Gastroesophageal sphincter (tissue), 4 donors: ENCODE measurements around the gene VWC2L. TPM values are rescaled to one million over a fixed set of nuclear protein-coding genes. Genes with fewer than 3 reads are reported as not detected.

Source experiments
- ATAC-seq: fragments of 150-250 bp; one replicate; pipeline ENCODE4 v1.9.1; 2016; ENCODE audit warnings: mild to moderate bottlenecking, moderate library complexity
- H3K27ac ChIP-seq, 4 donors: fragments of 200-600 bp; sonication (generic) in 3 of 4; 1 replicate in 3 of 4; 2 replicates in 1 of 4; pipeline ENCODE4 v1.5.1; 2016 to 2019
- H3K27me3 ChIP-seq: fragments of 200-600 bp; sonication (generic); one replicate; pipeline ENCODE4 v1.5.1; 2019
- H3K36me3 ChIP-seq, 2 donors: fragments of 200-600 bp; sonication (generic); one replicate each; pipeline ENCODE4 v1.5.1; 2019; ENCODE audit warnings: control low read depth in 1 of 2
- H3K4me1 ChIP-seq, 3 donors: fragments of 200-600 bp; sonication (generic); 1 replicate in 2 of 3; 2 replicates in 1 of 3; pipeline ENCODE4 v1.5.1; 2016 to 2019; ENCODE audit warnings: control low read depth in 2 of 3
- H3K4me3 ChIP-seq, 2 donors: fragments of 200-600 bp; sonication (generic); one replicate each; pipeline ENCODE4 v1.5.1; 2019; ENCODE audit warnings: mild to moderate bottlenecking in 1 of 2, moderate library complexity in 1 of 2
- H3K9me3 ChIP-seq, 3 donors: fragments of 200-600 bp; sonication (generic); one replicate each; pipeline ENCODE4 v1.5.1; 2017 to 2019; ENCODE audit warnings: control low read depth in 2 of 3
- CTCF ChIP-seq, 4 experiments: fragments of 200-600 bp in 2 of 4; fragments of 450-650 bp in 2 of 4; sonication (generic) in 1 of 4; IDR thresholded peaks; one replicate each; pipeline ENCODE4 v1.5.1; 2017 to 2019; ENCODE audit warnings: antibody characterized with exemption in 4 of 4, mild to moderate bottlenecking in 2 of 4, moderate library complexity in 2 of 4
- EP300 ChIP-seq: sonication (generic); formaldehyde crosslinking; IDR thresholded peaks from one replicate; pipeline ENCODE4 v1.6.1; 2017; ENCODE audit warnings: antibody characterized with exemption, mild to moderate bottlenecking
- POLR2A ChIP-seq, 2 donors: fragments of 450-650 bp; IDR thresholded peaks; one replicate each; pipeline ENCODE4 v1.6.1; 2017; ENCODE audit warnings: antibody characterized with exemption in 2 of 2, mild to moderate bottlenecking in 2 of 2, moderate library complexity in 1 of 2
- POLR2AphosphoS5 ChIP-seq: sonication (generic); formaldehyde crosslinking; IDR thresholded peaks from one replicate; pipeline ENCODE4 v1.6.1; 2017; ENCODE audit warnings: antibody characterized with exemption
- WGBS, 2 donors: methylation state at CpG; one replicate each; pipeline ENCODE4 v1.1.5; 2018; ENCODE audit warnings: low coverage in 1 of 2; 5-methylcytosine and 5-hydroxymethylcytosine counted together
- total RNA-seq, 4 donors: library from RNA; depleted of rRNA; stranded (reverse); fragments of >200 nt; gene quantifications; one replicate each; pipeline ENCODE4 v1.1.0, GENCODE V29; 2016

Gene VWC2L
- under 1 TPM in 1 of 4 donors, not detected in 3; 0.27 TPM for total RNA-seq

- 10 to 12% methylated on average over 14 to 16 of the region's 19 CpGs for WGBS, 2 donors
- Histone ChIP-seq H3K4me1 (no peaks in the 10 kb centered on the region), H3K4me3 (no peak within 1 kb of the TSS), H3K27me3 (no peaks in the 10 kb centered on the region), H3K36me3 (no peaks in the 10 kb centered on the region), H3K9me3 (no peaks in the 10 kb centered on the region), H3K27ac (no peak within 1 kb of the TSS)
- no peak for TF ChIP-seq POLR2AphosphoS5
- TF ChIP-seq CTCF (IDR thresholded peaks at IDR 0.05) = no peak
- no peak for TF ChIP-seq POLR2A (IDR thresholded peaks at IDR 0.05)
- no peak for TF ChIP-seq EP300
- no peak for ATAC-seq
Measured at GRCh38 chr2:214410918-214411554, at the start of gene VWC2L. TSS of gene VWC2L (plus strand) at chr2:214411054. CDS start at chr2:214414194, 3,140 bp downstream.

GRCh38 chr2:214361116-214361515 lies 49.7 kb upstream of the VWC2L start:
- Histone ChIP-seq H3K9me3 (no peaks in the 10 kb centered on the region), H3K4me3 (no peak overlapping the region), H3K27me3 (no peaks in the 10 kb centered on the region), H3K27ac (no peak overlapping the region), H3K36me3 (no peaks in the 10 kb centered on the region), H3K4me1 (no peaks in the 10 kb centered on the region)
- no peak for TF ChIP-seq CTCF (IDR thresholded peaks at IDR 0.05)
- TF ChIP-seq EP300 = no peak
- no peak for ATAC-seq
- 82 to 94% methylated on average over 4 of the region's 4 CpGs for WGBS, 2 donors

- H3K4me3 ChIP-seq = no peak overlapping the region
- no peak overlapping the region for H3K27ac ChIP-seq
- TF ChIP-seq EP300 (no peak), POLR2AphosphoS5 (no peak), POLR2A (IDR thresholded peaks at IDR 0.05) (no peak), CTCF (IDR thresholded peaks at IDR 0.05) (no peak)
- H3K9me3 ChIP-seq = no peaks in the 10 kb centered on the region
- ATAC-seq = no peak
- no peaks in the 10 kb centered on the region for H3K27me3 ChIP-seq
- WGBS, 2 donors = 87 to 93% methylated on average over 1 of the region's 1 CpG
- H3K36me3 ChIP-seq = no peaks in the 10 kb centered on the region
- H3K4me1 ChIP-seq = no peaks in the 10 kb centered on the region
Measured at GRCh38 chr2:214365549-214365948, 45.3 kb upstream of the VWC2L start.

GRCh38 chr2:214367171-214367570 lies 43.7 kb upstream of the VWC2L start:
- H3K27ac ChIP-seq = no peak overlapping the region
- TF ChIP-seq EP300 = no peak
- TF ChIP-seq POLR2AphosphoS5 = no peak
- no peak for TF ChIP-seq CTCF (IDR thresholded peaks at IDR 0.05)
- TF ChIP-seq POLR2A (IDR thresholded peaks at IDR 0.05) = no peak
- 18 to 32% methylated on average over 3 of the region's 3 CpGs for WGBS, 2 donors
- H3K36me3 ChIP-seq = no peaks in the 10 kb centered on the region
- no peak for ATAC-seq
- no peaks in the 10 kb centered on the region for H3K9me3 ChIP-seq
- H3K4me1 ChIP-seq = no peaks in the 10 kb centered on the region
- H3K4me3 ChIP-seq = no peak overlapping the region
- H3K27me3 ChIP-seq = no peaks in the 10 kb centered on the region

- Histone ChIP-seq H3K36me3 (no peaks in the 10 kb centered on the region), H3K9me3 (no peaks in the 10 kb centered on the region), H3K4me1 (no peaks in the 10 kb centered on the region), H3K27me3 (no peaks in the 10 kb centered on the region), H3K4me3 (no peak overlapping the region), H3K27ac (no peak overlapping the region)
- 80 to 84% methylated on average over 7 of the region's 7 CpGs for WGBS, 2 donors
- no peak for TF ChIP-seq EP300
- no peak for TF ChIP-seq POLR2A (IDR thresholded peaks at IDR 0.05)
- TF ChIP-seq POLR2AphosphoS5 = no peak
- no peak for TF ChIP-seq CTCF (IDR thresholded peaks at IDR 0.05)
- ATAC-seq = no peak
Measured at GRCh38 chr2:214376618-214377285, 34.1 kb upstream of the VWC2L start.
